ELR (cell line): ENCODE data around the gene AQP6.
A peak's percentile ranks its signal among the peaks of the same experiment; 100 is the strongest.
"Not testable (repeated sequence)": the region's sequence is repeated elsewhere in the genome, so short reads cannot be mapped to it uniquely, and the experiment has no call there.

Experiments
- DNase-seq: peaks from one replicate; pipeline ENCODE4 v3.0.0-alpha.2; 2015; ENCODE audit warnings: low read depth

Gene AQP6

DNA sequence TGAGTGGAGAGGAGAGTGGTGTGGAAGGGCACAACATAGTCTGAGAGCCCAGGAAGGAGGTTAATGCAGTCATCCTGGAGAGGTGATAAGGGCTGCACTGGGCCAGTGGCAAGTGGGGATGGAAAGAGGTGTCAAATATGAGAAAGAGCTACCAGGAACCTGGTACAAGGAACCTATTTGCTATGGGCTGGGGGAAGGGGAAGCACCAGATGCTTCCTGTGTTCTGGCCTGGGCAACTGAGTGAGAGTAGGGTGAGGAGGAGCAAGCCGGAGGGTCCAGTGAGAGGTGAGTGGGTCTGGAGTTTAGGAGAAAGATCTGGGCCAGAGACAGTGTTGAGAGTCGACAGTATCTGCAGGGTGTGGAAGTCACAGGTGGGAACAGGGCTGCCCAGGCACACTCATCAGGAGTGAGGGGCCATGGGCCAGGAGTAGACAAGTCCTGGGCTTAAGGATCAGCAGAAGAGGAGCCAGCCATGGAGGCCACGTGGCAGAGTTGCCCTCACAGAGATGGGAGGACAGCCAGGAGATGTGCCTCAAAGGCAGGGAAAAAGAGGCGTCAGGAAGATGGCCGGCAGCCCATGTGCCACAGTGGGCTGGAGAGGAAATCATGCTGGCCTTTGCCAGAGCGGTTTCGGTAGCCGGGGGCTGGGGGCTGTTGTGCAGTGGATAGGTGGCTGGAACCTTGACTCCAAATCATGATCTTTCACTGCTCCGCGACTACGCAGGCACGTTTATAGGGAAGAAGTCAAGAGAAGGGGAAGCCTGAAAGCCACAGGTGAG, 2.9 kb upstream of the AQP6 start:
- DNase-seq = no peak

GRCh38 chr12:49970658-49971057, 2.1 kb upstream of the AQP6 start:
- no peak for DNase-seq

DNA sequence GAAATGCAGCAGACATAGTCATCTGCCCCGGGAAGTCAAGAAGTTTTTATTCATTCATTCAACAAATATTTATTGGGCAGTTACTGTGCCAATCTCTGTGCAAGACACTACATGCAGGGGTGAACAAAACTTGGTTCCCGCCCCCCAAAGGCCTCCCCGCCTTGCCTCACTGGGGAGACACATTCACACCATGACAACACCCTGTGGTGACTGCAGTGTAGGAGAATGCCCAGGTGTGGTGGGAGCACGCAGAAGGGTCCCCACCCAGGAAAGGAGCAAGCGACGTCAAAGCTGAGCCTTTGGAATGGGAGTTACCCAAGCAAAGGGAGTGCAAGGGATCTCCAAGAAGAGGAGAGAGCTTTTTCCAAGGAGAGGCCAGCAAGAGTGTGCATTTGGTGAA, 1.6 kb upstream of the AQP6 start:
- DNase-seq = no peak

GRCh38 chr12:49972129-49972528, 618 bp upstream of the AQP6 start:
- DNase-seq = no peak

DNA sequence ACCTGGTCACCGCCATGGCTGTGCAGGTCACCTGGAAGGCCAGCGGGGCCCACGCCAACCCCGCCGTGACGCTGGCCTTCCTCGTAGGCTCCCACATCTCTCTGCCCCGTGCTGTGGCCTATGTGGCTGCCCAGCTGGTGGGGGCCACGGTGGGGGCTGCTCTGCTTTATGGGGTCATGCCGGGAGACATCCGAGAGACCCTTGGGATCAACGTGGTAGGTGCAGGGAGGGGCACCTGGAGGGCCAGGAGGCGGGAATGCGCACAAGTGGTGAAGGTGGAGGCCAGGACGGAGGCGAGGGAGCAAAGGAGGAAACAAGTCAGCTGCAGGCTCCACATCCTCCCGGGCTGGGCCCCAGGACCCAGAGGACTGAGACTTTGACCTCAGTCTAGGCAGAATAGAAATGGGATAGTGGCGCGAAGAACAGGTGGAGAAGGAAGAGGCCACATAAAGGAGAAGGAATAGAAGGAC, 649 bp downstream of the AQP6 start:
- DNase-seq = no peak

DNA sequence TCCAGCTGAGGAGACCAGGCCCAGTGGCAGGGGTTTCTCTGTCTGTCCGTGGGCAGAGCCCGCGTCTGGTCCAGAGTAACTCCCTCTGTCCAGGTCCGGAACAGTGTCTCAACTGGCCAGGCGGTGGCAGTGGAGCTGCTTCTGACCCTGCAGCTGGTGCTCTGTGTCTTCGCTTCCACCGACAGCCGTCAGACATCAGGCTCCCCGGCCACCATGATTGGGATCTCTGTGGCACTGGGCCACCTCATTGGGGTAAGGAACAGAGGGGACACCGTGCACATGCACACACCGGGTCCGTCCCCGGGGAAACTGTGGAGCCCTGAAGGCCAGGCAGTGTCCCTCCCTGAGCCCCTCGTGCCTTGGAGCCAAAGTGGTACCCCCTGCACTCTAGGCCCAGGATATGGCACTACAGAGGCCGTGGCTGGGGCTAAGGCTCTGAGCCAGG, 1.5 kb downstream of the AQP6 start:
- DNase-seq = peak; percentile 63

- no peak for DNase-seq
Measured at GRCh38 chr12:49974677-49975317, 2.0 kb downstream of the AQP6 start.

DNA sequence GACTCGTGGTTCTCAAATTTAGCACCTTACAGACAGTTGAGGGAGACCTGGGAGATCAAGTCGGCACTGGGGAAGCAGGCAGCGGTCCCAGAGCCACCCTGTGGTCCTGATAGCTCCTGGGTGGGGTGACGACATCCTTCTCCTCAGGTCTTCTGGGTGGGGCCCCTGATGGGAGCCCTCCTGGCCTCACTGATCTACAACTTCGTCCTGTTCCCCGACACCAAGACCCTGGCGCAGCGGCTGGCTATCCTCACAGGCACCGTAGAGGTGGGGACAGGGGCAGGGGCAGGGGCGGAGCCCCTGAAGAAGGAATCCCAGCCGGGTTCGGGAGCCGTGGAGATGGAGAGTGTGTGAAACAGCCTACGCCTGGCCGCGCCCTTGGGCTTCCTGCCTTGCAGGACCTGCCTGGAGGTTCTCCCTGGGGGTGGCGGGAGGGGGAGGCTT, 2.6 kb downstream of the AQP6 start:
- DNase-seq = no peak

DNA sequence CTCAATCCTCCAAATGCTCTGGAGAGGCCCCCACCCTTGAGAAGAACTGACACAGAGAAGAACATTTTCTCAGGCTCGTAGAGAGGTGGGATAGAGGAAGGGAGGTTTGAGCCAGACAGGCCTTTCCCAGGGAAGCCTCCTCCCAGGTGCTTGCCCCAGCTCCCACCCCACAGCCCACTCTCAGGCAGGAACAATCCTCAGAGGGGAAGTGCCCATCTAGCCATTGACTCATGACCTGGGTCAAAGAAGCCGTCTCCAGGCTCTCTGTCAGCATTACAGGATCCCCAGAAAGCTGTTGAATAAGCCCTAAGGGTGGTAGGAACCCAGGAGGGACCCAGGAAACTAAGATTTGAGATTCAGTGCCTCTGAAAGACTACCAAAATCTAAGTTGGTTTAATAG, 3.8 kb downstream of the AQP6 start:
- no peak for DNase-seq

- DNase-seq = no peak
Measured at GRCh38 chr12:49978125-49978524, 5.4 kb downstream of the AQP6 start.

DNA sequence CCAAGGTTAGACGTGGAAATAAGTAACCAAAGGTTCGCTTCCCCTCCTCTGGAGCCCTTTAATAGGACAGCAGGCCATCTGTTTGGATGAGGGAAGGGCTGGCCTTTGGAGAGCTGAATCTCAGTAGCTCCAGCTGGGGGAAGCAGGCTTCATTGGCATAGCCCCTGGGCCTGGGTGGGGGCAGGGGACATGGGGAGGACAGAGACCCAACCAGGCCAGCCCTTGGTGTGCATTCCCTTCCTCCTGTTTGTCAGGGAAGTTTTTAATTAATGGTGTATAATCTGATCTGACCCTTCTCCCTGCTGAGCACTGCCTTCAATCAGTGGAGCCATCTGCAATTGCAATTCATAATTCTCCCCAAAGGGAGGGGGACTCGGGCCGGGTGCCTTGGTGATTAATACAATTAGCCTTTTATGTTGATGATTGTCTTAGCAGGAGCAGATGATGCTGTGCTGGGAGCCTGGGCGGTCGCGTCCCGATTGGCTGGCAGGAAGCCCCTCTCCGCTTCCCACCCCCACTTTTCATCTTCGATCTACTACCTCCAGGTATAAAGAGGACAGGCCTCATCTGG, 6.4 kb downstream of the AQP6 start:
- DNase-seq = no peak

GRCh38 chr12:49979791-49980190, 7.0 kb downstream of the AQP6 start:
- DNase-seq = no peak

DNA sequence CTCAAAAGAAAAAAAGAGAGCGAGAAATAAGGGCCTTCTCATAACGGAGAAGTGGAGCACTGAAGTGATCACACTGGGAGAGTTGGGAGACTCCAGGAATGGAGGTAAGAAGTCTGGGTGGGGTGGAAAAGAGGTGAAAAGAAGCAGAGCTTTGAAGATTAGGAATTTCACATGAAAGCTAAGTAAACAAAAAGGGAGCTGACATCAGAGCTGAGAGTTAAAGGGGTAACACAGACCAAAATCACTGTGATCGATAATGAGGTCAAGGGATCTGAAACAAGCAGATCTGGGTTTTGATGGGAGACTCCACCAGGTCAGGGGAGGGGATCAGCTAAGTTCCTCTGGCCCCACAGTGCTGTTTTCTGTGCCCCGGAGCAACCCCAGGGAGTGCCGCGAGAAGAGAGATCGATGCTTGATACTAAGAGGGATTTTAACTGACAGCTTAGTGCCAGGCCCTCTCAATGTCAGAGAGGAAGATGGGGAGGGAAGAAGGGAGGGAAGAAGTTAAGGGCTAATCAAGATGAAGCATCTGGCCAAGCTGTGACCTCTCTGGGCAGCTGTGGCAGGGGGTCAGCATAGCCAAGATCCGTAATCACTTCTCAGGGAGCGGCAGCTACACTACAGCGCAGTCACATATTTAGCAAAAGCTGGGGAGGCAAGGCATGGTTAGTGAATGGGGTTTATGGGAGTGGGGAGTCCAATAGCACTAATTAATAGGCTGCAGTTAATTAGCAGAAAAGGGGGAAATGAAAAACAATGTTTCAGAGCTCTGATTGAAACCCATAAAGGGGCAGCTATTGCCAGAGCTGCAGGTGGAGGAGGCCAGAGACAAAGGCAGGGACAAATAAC, 8.0 kb downstream of the AQP6 start:
- no peak for DNase-seq

DNA sequence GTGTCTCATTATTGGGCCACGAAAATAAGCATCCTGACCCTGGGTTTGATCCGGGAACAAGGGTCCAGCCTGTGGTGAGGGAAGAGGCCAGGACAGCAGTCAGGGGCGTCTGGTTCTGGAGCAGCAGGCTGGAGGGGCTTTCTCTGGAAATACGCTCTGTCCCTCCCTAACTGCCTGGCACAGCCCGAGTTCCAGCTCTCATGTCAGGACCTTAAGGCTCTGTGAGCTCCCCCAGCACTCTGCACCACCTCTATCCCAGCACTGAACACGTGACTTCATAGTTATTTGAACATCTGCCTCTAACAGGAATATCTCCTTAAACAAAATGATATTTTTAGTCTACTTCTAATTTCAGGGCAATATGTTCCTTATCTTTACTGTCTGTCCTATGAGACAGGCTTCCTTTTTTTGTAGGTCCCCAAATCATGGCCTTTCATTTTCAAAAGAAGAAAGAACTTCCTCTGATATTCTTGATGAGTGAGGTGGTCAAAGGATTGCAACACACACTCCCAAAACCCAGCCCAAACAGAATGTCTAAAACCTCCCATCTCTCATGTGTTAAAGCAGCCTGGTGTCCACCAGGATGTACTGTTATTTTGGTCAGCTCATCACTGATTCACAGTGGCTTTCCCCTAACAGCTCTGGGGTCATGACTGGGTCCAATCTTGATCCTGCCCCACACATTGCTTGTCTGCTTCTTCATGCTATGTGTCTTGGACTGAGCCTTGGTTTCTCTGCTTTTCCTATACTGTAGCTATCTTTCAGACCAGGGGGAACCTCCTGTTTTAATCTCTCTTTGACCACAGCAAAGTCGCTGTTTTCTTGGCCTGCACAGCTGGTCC, 9.7 kb downstream of the AQP6 start:
- peak; percentile 58 for DNase-seq

GRCh38 chr12:49983892-49984291, 11.1 kb downstream of the AQP6 start:
- DNase-seq = peak; percentile 91

- DNase-seq = peak; percentile 32
Measured at GRCh38 chr12:49984476-49985359, 12.0 kb downstream of the AQP6 start.

GRCh38 chr12:49985981-49986380, 13.2 kb downstream of the AQP6 start:
- peak; percentile 41 for DNase-seq

GRCh38 chr12:49986476-49986875, 13.7 kb downstream of the AQP6 start:
- not testable (repeated sequence) for DNase-seq

- no peak for DNase-seq
Measured at GRCh38 chr12:49987625-49988303, 15.0 kb downstream of the AQP6 start.

- not testable (repeated sequence) for DNase-seq
Measured at GRCh38 chr12:49989400-49989799, 16.7 kb downstream of the AQP6 start.
